H9 (cell line): Measurements from ENCODE around the gene PAX9. TPM values are rescaled to one million over a fixed set of nuclear protein-coding genes. Genes with fewer than 3 reads are reported as not detected.

ENCODE experiments used
- DNase-seq: peaks from one replicate; pipeline ENCODE4 v3.0.0-alpha.2; 2017
- H2AFZ ChIP-seq: one replicate; pipeline ENCODE4 v1.6.1; 2013; ENCODE audit warnings: mild to moderate bottlenecking, low read length, control low read depth, moderate library complexity
- H2AK5ac ChIP-seq: 2 replicates; pipeline ENCODE4 v1.6.1; 2013; ENCODE audit warnings: low read length, control low read depth, mixed read lengths; ENCODE audit not compliant: insufficient read length
- H2BK120ac ChIP-seq: one replicate; pipeline ENCODE4 v1.6.1; 2013; ENCODE audit warnings: low read depth, mild to moderate bottlenecking, low read length, control low read depth, inconsistent platforms; ENCODE audit not compliant: poor library complexity, severe bottlenecking
- H2BK12ac ChIP-seq: 2 replicates; pipeline ENCODE4 v1.6.1; 2013; ENCODE audit warnings: low read length, control low read depth, mixed read lengths, low read depth; ENCODE audit not compliant: insufficient read length
- H2BK15ac ChIP-seq: 2 replicates; pipeline ENCODE4 v1.6.1; 2013; ENCODE audit warnings: low read depth, low read length, control low read depth
- H2BK20ac ChIP-seq: one replicate; pipeline ENCODE4 v1.6.1; 2013; ENCODE audit warnings: low read depth, mild to moderate bottlenecking, low read length, control low read depth, inconsistent platforms; ENCODE audit not compliant: poor library complexity, severe bottlenecking
- H2BK5ac ChIP-seq: 2 replicates; pipeline ENCODE4 v1.6.1; 2013; ENCODE audit warnings: low read length, control low read depth, mixed read lengths; ENCODE audit not compliant: insufficient read length
- H3K14ac ChIP-seq: 2 replicates; pipeline ENCODE4 v1.6.1; 2013; ENCODE audit warnings: low read length, control low read depth; ENCODE audit not compliant: insufficient read depth
- H3K18ac ChIP-seq: 2 replicates; pipeline ENCODE4 v1.6.1; 2013; ENCODE audit warnings: low read depth, mild to moderate bottlenecking, mixed read lengths, low read length, control low read depth; ENCODE audit not compliant: insufficient read length
- H3K23ac ChIP-seq: 2 replicates; pipeline ENCODE4 v1.6.1; 2013; ENCODE audit warnings: low read length, control low read depth, mixed read lengths, low read depth; ENCODE audit not compliant: insufficient read length
- H3K23me2 ChIP-seq: 2 replicates; pipeline ENCODE4 v1.6.1; 2013; ENCODE audit warnings: low read depth, mild to moderate bottlenecking, mixed read lengths, low read length, control low read depth; ENCODE audit not compliant: insufficient read length, poor library complexity, severe bottlenecking
- H3K27ac ChIP-seq: 2 replicates; pipeline ENCODE4 v1.5.1; 2013; ENCODE audit warnings: low read length, control low read depth, mixed read lengths, low read depth; ENCODE audit not compliant: insufficient read length
- H3K27me3 ChIP-seq: 2 replicates; pipeline ENCODE4 v1.6.1; 2013; ENCODE audit warnings: low read length, control low read depth, inconsistent platforms; ENCODE audit not compliant: insufficient read depth
- H3K4ac ChIP-seq: 2 replicates; pipeline ENCODE4 v1.6.1; 2013; ENCODE audit warnings: low read depth, mild to moderate bottlenecking, control low read depth, inconsistent platforms, low read length, moderate library complexity
- H3K4me1 ChIP-seq: 2 replicates; pipeline ENCODE4 v1.6.1; 2013; ENCODE audit warnings: low read length, control low read depth, inconsistent platforms; ENCODE audit not compliant: insufficient read depth
- H3K4me2 ChIP-seq: 2 replicates; pipeline ENCODE4 v1.6.1; 2013; ENCODE audit warnings: low read length, control low read depth, mixed read lengths; ENCODE audit not compliant: insufficient read length, insufficient read depth
- H3K56ac ChIP-seq: 2 replicates; pipeline ENCODE4 v1.6.1; 2013; ENCODE audit warnings: low read depth, mild to moderate bottlenecking, mixed read lengths, low read length, control low read depth; ENCODE audit not compliant: insufficient read length
- H3K79me1 ChIP-seq: 2 replicates; pipeline ENCODE4 v1.6.1; 2013; ENCODE audit warnings: low read depth, mild to moderate bottlenecking, moderate library complexity, low read length, control low read depth, inconsistent platforms; ENCODE audit not compliant: insufficient read depth, poor library complexity, severe bottlenecking
- H3K79me2 ChIP-seq: 2 replicates; pipeline ENCODE4 v1.6.1; 2013; ENCODE audit warnings: low read length, control low read depth, inconsistent platforms; ENCODE audit not compliant: insufficient read depth
- H3K9ac ChIP-seq: 2 replicates; pipeline ENCODE4 v1.6.1; 2013; ENCODE audit warnings: low read length, control low read depth, mixed read lengths; ENCODE audit not compliant: insufficient read length; ENCODE audit errors: extremely low read depth
- H3K9me3 ChIP-seq: one replicate; pipeline ENCODE4 v1.6.1; 2013; ENCODE audit warnings: low read depth, low read length, inconsistent platforms; ENCODE audit not compliant: control insufficient read depth
- H3T11ph ChIP-seq: one replicate; pipeline ENCODE4 v1.6.1; 2013; ENCODE audit warnings: mild to moderate bottlenecking, low read length, control low read depth, inconsistent platforms
- H4K20me1 ChIP-seq: one replicate; pipeline ENCODE4 v1.6.1; 2013; ENCODE audit not compliant: control insufficient read depth, insufficient read length, insufficient read depth
- H4K5ac ChIP-seq: 2 replicates; pipeline ENCODE4 v1.6.1; 2013; ENCODE audit warnings: low read depth, mild to moderate bottlenecking, mixed read lengths, low read length, control low read depth; ENCODE audit not compliant: insufficient read length
- H4K8ac ChIP-seq: replicated peaks from 2 replicates; pipeline ENCODE4 v1.6.1; 2013; ENCODE audit warnings: low read length, control low read depth, mixed read lengths, low read depth; ENCODE audit not compliant: insufficient read length
- H4K91ac ChIP-seq: 2 replicates; pipeline ENCODE4 v1.6.1; 2013; ENCODE audit warnings: low read depth, mild to moderate bottlenecking, moderate library complexity, mixed read lengths, low read length, control low read depth; ENCODE audit not compliant: insufficient read length
- H3K27ac Mint-ChIP-seq, 3 experiments: 2 replicates in 2 of 3; 3 replicates in 1 of 3; pipeline ENCODE4 v1.8.0; 2020 to 2021; ENCODE audit warnings: mixed read lengths in 3 of 3, mild to moderate bottlenecking in 1 of 3, moderate library complexity in 1 of 3
- H3K27me3 Mint-ChIP-seq: 2 replicates; pipeline ENCODE4 v1.8.0; 2021; ENCODE audit warnings: low read depth, mild to moderate bottlenecking, moderate library complexity, mixed read lengths
- H3K36me3 Mint-ChIP-seq, 3 experiments: 2 replicates in 2 of 3; 3 replicates in 1 of 3; pipeline ENCODE4 v1.8.0; 2020 to 2021; ENCODE audit warnings: low read depth in 3 of 3, mixed read lengths in 3 of 3; ENCODE audit not compliant: insufficient read depth in 1 of 3
- H3K4me1 Mint-ChIP-seq, 2 experiments: 2 replicates each; pipeline ENCODE4 v1.8.0; 2020; ENCODE audit warnings: mixed read lengths in 2 of 2
- H3K4me3 Mint-ChIP-seq, 2 experiments: 2 replicates in 1 of 2; 3 replicates in 1 of 2; pipeline ENCODE4 v1.8.0; 2020 to 2021; ENCODE audit warnings: mild to moderate bottlenecking in 2 of 2, mixed read lengths in 2 of 2, moderate library complexity in 1 of 2
- H3K9me3 Mint-ChIP-seq, 2 experiments: 2 replicates in 1 of 2; 3 replicates in 1 of 2; pipeline ENCODE4 v1.8.0; 2020; ENCODE audit warnings: mild to moderate bottlenecking in 2 of 2, mixed read lengths in 2 of 2, moderate library complexity in 1 of 2
- WGBS: extraction: QIAGEN DNeasy Blood & Tissue Kit; methylation state at CpG from one replicate; pipeline ENCODE4 v1.1.7; 2013; ENCODE audit warnings: missing lambda C conversion rate, low lambda C conversion rate, mixed read lengths; ENCODE audit not compliant: insufficient read length; ENCODE audit errors: extremely low coverage; 5-methylcytosine and 5-hydroxymethylcytosine counted together
- total RNA-seq: library from RNA; stranded (reverse); gene quantifications from 2 replicates; pipeline ENCODE4 v1.2.1, GENCODE V29; 2021
- TF ChIP-seq, protein P1 (sequence below): fragments of 200-600 bp; sonication (generic); conservative IDR thresholded peaks from 3 replicates; pipeline ENCODE4 v1.8.0; 2021; ENCODE audit warnings: antibody characterized with exemption, mild to moderate bottlenecking

PAX9 gene
- total RNA-seq, 1 experiment from 2014 or later: not detected

- Histone ChIP-seq H4K20me1 (no peaks in the 10 kb centered on the region), H3K9me3 (no peaks in the 10 kb centered on the region), H4K5ac (no peak overlapping the region), H3K4ac (no peak overlapping the region), H2BK120ac (no peak overlapping the region), H4K8ac (no peak overlapping the region), H3K4me2 (no peak overlapping the region), H3K23ac (no peak overlapping the region), H3K56ac (no peak overlapping the region), H3T11ph (no peak overlapping the region), H3K79me1 (no peaks in the 10 kb centered on the region), H3K4me1 (no peaks in the 10 kb centered on the region), H3K23me2 (no peaks in the 10 kb centered on the region), H2BK12ac (no peak overlapping the region), H2BK5ac (no peak overlapping the region), H3K14ac (no peak overlapping the region), H3K9ac (no peak overlapping the region), H2BK20ac (no peak overlapping the region), H3K18ac (no peak overlapping the region), H3K27me3 (no peaks in the 10 kb centered on the region), H2AK5ac (no peak overlapping the region), H3K79me2 (no peaks in the 10 kb centered on the region), H2AFZ (no peak overlapping the region), H2BK15ac (no peak overlapping the region), H4K91ac (no peak overlapping the region), H3K27ac (no peak overlapping the region)
- H3K4me3 Mint-ChIP-seq: no peak overlapping the region
- no peak overlapping the region for H3K27ac Mint-ChIP-seq
- no peaks in the 10 kb centered on the region for H3K4me1 Mint-ChIP-seq
- TF ChIP-seq, protein P1, sequence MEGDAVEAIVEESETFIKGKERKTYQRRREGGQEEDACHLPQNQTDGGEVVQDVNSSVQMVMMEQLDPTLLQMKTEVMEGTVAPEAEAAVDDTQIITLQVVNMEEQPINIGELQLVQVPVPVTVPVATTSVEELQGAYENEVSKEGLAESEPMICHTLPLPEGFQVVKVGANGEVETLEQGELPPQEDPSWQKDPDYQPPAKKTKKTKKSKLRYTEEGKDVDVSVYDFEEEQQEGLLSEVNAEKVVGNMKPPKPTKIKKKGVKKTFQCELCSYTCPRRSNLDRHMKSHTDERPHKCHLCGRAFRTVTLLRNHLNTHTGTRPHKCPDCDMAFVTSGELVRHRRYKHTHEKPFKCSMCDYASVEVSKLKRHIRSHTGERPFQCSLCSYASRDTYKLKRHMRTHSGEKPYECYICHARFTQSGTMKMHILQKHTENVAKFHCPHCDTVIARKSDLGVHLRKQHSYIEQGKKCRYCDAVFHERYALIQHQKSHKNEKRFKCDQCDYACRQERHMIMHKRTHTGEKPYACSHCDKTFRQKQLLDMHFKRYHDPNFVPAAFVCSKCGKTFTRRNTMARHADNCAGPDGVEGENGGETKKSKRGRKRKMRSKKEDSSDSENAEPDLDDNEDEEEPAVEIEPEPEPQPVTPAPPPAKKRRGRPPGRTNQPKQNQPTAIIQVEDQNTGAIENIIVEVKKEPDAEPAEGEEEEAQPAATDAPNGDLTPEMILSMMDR: no peak
- WGBS: no CpG with 5 or more reads among the region's 3 CpGs
- peaks cover 7 to 9% of the 10 kb centered on the region in 2 experiments; a peak in 3 of 5 replicates for H3K9me3 Mint-ChIP-seq
- H3K36me3 Mint-ChIP-seq: no peaks in the 10 kb centered on the region
- peaks cover 23% of the 10 kb centered on the region for H3K27me3 Mint-ChIP-seq
- DNase-seq: no peak
Measured at GRCh38 chr14:36619131-36619530, 42.5 kb upstream of the PAX9 start.
